H7 (cell line): ENCODE results near the gene HDAC11. TPM values are rescaled to one million over a fixed set of nuclear protein-coding genes. Genes with fewer than 3 reads are reported as not detected.
"Not testable (repeated sequence)": the region's sequence is repeated elsewhere in the genome, so short reads cannot be mapped to it uniquely, and the experiment has no call there.

Source experiments
- DNase-seq: peaks from one replicate; pipeline ENCODE4 v3.0.0; 2012
- H3K27me3 ChIP-seq: 2 replicates; pipeline ENCODE4 v1.6.0; 2011; ENCODE audit warnings: mild to moderate bottlenecking, low read length; ENCODE audit not compliant: control insufficient read depth, insufficient read depth
- H3K36me3 ChIP-seq: replicated peaks from 2 replicates; pipeline ENCODE4 v1.5.1; 2011; ENCODE audit warnings: low read length; ENCODE audit not compliant: control insufficient read depth, insufficient read depth
- H3K4me3 ChIP-seq: 2 replicates; pipeline ENCODE4 v1.5.1; 2011; ENCODE audit warnings: low read depth, mild to moderate bottlenecking, control low read depth, low read length, moderate library complexity; ENCODE audit not compliant: insufficient read depth
- total RNA-seq: library from RNA; depleted of rRNA; stranded (reverse); fragments of >200 nt; shearing (Covaris generic); gene quantifications from 2 replicates; pipeline ENCODE4 v1.2.3, GENCODE V29; 2014

HDAC11 gene
- total RNA-seq, 1 experiment from 2014 or later: 14.7 TPM

- Histone ChIP-seq H3K4me3 (no peak overlapping the region), H3K27me3 (no peaks in the 10 kb centered on the region), H3K36me3 (no peaks in the 10 kb centered on the region)
- DNase-seq: peak; percentile 60
Measured at GRCh38 chr3:13515786-13516759, 36.0 kb downstream of the HDAC11 start.

DNA sequence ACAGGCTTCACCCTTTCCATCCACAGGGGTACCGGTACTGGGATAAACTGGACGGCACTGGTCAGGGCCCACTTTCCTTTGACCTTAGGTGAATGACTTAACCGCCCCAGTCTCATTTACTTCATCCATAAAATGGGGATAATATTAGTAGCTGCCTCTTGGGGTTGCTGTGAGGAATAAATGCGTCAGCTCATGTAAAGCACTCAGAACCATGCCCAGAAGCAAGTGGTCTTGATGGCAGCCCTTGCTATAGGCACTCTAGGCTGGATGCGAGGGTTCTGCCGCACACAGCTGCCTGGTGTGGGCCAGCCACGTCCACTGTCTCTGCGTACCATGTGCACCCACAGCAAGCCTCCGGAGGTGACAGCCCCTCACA is 36.6 kb downstream of the HDAC11 start:
- no peak for DNase-seq
- no peaks in the 10 kb centered on the region for H3K27me3 ChIP-seq
- no peaks in the 10 kb centered on the region for H3K36me3 ChIP-seq
- H3K4me3 ChIP-seq: no peak overlapping the region

- peak; percentile 65 for DNase-seq
- Histone ChIP-seq H3K27me3 (no peaks in the 10 kb centered on the region), H3K4me3 (no peak overlapping the region), H3K36me3 (no peaks in the 10 kb centered on the region)
Measured at GRCh38 chr3:13517253-13517977, 37.3 kb downstream of the HDAC11 start.

GRCh38 chr3:13518516-13518953 is 38.4 kb downstream of the HDAC11 start:
- no peaks in the 10 kb centered on the region for H3K27me3 ChIP-seq
- DNase-seq: peak; percentile 50
- H3K36me3 ChIP-seq: no peaks in the 10 kb centered on the region
- H3K4me3 ChIP-seq: no peak overlapping the region

- peak; percentile 87 for DNase-seq
- H3K27me3 ChIP-seq: no peaks in the 10 kb centered on the region
- H3K4me3 ChIP-seq: no peak overlapping the region
- H3K36me3 ChIP-seq: no peaks in the 10 kb centered on the region
Measured at GRCh38 chr3:13519006-13519791, 39.1 kb downstream of the HDAC11 start.

DNA sequence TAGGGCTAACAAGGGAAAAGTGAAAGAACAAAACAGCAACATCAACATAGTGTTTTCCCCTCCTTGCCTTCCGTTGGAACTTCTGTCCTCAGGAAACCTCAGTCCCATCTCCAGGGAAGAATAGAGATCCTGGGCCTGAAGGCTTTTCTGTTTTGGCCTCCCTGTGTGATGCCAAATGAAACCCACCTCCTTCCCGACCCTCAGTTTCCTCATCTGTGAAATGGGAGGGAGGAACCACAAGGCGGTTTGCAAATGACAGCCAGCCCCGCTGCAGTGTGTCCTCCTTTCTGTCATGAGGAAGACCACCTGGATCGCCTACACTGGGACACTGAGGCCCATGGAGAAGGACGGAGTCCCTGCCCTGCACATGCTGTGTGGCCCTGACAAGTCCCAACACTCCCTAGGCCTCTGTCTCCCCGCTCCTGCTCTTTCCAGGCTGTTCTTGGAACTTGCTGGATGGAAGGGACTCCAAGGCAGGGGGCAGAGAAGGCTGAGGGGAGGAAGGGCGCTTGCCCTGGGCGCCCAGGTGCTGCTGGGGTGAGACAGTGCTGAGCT is 40.3 kb downstream of the HDAC11 start:
- Histone ChIP-seq H3K27me3 (no peaks in the 10 kb centered on the region), H3K4me3 (no peak overlapping the region), H3K36me3 (no peaks in the 10 kb centered on the region)
- DNase-seq: no peak

- Histone ChIP-seq H3K36me3 (no peaks in the 10 kb centered on the region), H3K27me3 (no peaks in the 10 kb centered on the region), H3K4me3 (no peak overlapping the region)
- no peak for DNase-seq
Measured at GRCh38 chr3:13521309-13521708, 41.2 kb downstream of the HDAC11 start.

DNA sequence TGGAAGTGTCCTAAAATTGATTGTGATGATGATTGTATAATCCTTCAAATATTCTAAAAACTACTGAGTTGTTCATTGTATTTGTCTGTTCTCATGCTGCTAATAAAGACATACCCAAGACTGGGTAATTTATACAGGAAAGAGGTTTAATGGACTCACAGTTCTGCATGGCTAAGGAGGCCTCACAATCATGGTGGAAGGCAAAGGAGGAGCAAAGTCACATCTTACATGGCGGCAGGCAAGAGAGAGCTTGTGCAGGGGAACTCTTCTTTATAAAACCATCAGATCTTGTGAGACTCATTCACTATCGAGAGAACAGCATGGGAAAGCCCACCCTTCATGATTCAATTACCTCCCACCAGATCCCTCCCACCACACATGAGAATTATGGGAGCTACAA is 41.6 kb downstream of the HDAC11 start:
- not testable (repeated sequence) for DNase-seq, H3K4me3 ChIP-seq, H3K36me3 ChIP-seq, H3K27me3 ChIP-seq

GRCh38 chr3:13522236-13522635 is 42.1 kb downstream of the HDAC11 start:
- Histone ChIP-seq H3K4me3 (no peak overlapping the region), H3K36me3 (no peaks in the 10 kb centered on the region), H3K27me3 (no peaks in the 10 kb centered on the region)
- DNase-seq: no peak

DNA sequence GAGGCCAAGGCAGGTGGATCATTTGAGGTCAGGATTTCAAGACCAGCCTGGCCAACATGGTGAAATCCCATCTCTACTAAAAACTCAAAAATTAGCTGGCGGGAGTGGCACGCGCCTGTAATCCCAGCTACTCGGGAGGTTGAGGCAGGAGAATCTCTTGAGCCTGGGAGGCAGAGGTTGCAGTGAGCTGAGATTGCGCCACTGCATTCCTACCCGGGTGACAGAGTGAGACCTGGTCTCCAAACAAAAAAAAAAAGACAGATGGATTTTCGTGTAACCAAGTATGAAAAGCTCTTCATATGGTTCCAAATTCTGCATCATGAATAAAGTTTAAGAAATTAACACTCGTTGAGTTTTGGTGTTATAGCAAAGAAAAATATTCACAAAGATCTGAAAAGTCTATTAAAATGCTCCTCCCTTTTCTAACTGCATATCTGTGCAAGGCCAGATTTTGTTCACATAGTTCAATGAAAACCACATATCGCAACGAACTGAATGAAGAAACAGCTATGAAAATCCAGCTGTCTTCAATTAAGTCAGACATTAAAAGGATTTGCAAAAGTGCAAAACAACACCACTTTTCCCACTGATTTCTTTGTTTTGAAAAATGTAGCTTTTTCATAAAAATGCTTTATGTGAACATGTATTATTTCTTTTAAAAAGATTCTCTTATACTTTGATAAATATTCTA is 45.0 kb downstream of the HDAC11 start:
- no peak for DNase-seq
- H3K27me3 ChIP-seq: no peaks in the 10 kb centered on the region
- H3K36me3 ChIP-seq: no peaks in the 10 kb centered on the region
- H3K4me3 ChIP-seq: no peak overlapping the region

DNA sequence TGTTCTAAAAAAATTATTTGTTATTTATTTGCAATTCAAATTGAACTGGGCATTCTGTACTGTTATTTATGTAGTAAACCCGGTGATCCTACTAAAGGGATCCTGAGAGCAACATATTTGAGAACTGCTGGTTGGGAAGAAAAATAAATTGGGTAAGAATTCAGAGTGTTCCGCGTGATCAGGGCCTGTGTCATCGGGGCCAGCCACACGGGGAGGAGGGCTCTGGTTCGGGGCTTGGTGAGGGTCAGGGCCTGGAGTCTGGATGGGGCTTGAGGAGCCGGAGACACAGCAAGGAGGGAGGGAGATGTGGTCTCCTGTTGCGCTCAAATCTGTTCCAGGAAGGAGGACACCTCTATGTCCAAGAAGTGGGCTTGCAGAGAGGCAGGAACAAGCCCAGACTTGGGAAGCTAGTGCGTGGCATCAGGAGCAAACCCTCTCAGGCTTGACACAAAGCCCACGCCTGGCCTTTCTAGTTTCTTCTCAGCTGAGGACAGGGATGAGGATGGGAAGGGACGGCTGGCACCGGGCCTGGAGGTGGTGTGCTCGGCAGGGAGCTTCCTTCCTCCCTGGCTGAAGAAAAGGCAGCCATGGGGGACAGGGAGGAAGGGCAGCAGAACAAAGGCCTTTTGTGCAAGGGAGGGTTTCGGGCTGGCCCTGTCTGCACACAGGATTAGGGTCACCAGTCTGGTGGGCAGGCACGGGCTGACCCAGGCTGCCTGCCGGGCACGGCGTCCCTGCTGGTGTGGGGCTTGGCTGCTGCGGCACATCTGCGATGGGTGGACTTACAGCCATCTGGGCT is 45.9 kb downstream of the HDAC11 start:
- H3K4me3 ChIP-seq: no peak overlapping the region
- peak; percentile 71 for DNase-seq
- no peaks in the 10 kb centered on the region for H3K36me3 ChIP-seq
- no peaks in the 10 kb centered on the region for H3K27me3 ChIP-seq

GRCh38 chr3:13526626-13526949 is 46.5 kb downstream of the HDAC11 start:
- H3K4me3 ChIP-seq: no peak overlapping the region
- peak; percentile 26 for DNase-seq
- no peaks in the 10 kb centered on the region for H3K36me3 ChIP-seq
- H3K27me3 ChIP-seq: no peaks in the 10 kb centered on the region

GRCh38 chr3:13528217-13528867 is 48.2 kb downstream of the HDAC11 start:
- H3K27me3 ChIP-seq: no peaks in the 10 kb centered on the region
- peak; percentile 96 for DNase-seq
- H3K36me3 ChIP-seq: no peaks in the 10 kb centered on the region
- H3K4me3 ChIP-seq: no peak overlapping the region
